DND-41 (cell line): ENCODE data around the gene NPTN.

ENCODE experiments used
- ATAC-seq: fragments of 200-7000 bp; cut with Tn5 transposase; 3 replicates; pipeline ENCODE4 v1.9.1; 2021; ENCODE audit warnings: low read depth; ENCODE audit not compliant: insufficient read depth
- DNase-seq: peaks from one replicate; pipeline ENCODE4 v3.0.0-alpha.2; 2020
- H2AFZ ChIP-seq: 2 replicates; pipeline ENCODE4 v1.6.0; 2012; ENCODE audit warnings: low read depth, low read length
- H3K27ac ChIP-seq: 2 replicates; pipeline ENCODE4 v1.5.1; 2012; ENCODE audit warnings: low read length, inconsistent platforms
- H3K27me3 ChIP-seq: fragments of 200-600 bp; sonication (generic); 2 replicates; pipeline ENCODE4 v1.6.0; 2012; ENCODE audit warnings: low read length, mild to moderate bottlenecking, inconsistent platforms; ENCODE audit not compliant: insufficient read depth, poor library complexity
- H3K36me3 ChIP-seq: 2 replicates; pipeline ENCODE4 v1.5.1; 2012; ENCODE audit warnings: low read length, inconsistent platforms; ENCODE audit not compliant: insufficient read depth
- H3K4me1 ChIP-seq: 2 replicates; pipeline ENCODE4 v1.5.1; 2012; ENCODE audit warnings: mild to moderate bottlenecking, low read length; ENCODE audit not compliant: insufficient read depth
- H3K4me2 ChIP-seq: 2 replicates; pipeline ENCODE4 v1.6.0; 2012; ENCODE audit warnings: mild to moderate bottlenecking, moderate library complexity, low read length, inconsistent platforms; ENCODE audit not compliant: insufficient read depth
- H3K4me3 ChIP-seq, 2 experiments: fragments of 200-600 bp in 1 of 2; shearing (Covaris generic) in 1 of 2; 2 replicates each; pipeline ENCODE4 v1.5.1; 2012 to 2016; ENCODE audit warnings: inconsistent platforms in 2 of 2, low read length in 2 of 2, mild to moderate bottlenecking in 2 of 2, low read depth in 1 of 2, moderate library complexity in 1 of 2
- H3K79me2 ChIP-seq: 2 replicates; pipeline ENCODE4 v1.6.0; 2012; ENCODE audit warnings: low read length, inconsistent platforms; ENCODE audit not compliant: insufficient read depth
- H3K9ac ChIP-seq: 2 replicates; pipeline ENCODE4 v1.6.0; 2012; ENCODE audit warnings: low read depth, mild to moderate bottlenecking, inconsistent platforms, low read length, moderate library complexity
- H3K9me3 ChIP-seq: 2 replicates; pipeline ENCODE4 v1.5.1; 2012; ENCODE audit warnings: low read length, moderate library complexity, mild to moderate bottlenecking, inconsistent platforms; ENCODE audit not compliant: insufficient read depth, severe bottlenecking
- H4K20me1 ChIP-seq: 2 replicates; pipeline ENCODE4 v1.6.0; 2012; ENCODE audit warnings: low read length; ENCODE audit not compliant: insufficient read depth
- EZH2 ChIP-seq: IDR thresholded peaks from 3 replicates; pipeline ENCODE4 v1.6.1; 2012; ENCODE audit warnings: borderline replicate concordance, low read depth, mild to moderate bottlenecking, moderate library complexity, low read length, inconsistent platforms; ENCODE audit not compliant: severe bottlenecking
- TF ChIP-seq, protein P1 (sequence below): IDR thresholded peaks from 2 replicates; pipeline ENCODE4 v1.5.1; 2012; ENCODE audit warnings: borderline replicate concordance, low read length, moderate library complexity, mild to moderate bottlenecking; ENCODE audit not compliant: poor library complexity, severe bottlenecking; ENCODE audit errors: extremely low read depth

NPTN gene

DNA sequence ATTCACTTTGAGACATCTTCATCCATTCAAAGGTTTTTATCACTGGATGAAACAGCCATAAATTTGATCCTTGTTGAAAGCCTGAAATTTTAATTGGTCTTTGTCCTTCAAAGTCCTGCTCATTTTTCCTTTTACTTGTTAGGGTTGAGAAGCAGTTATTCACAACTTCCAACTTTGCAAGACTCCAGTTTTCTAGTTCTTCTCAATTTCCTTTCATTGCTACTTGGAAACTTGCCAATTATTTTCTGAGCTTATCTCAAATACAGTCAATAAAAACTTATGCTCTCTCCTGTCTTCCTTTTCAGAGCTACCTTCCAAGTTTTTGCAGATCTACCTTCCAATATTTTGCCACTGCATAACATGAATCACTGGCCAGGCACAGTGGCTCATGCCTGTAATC, 27.3 kb upstream of the NPTN start:
- DNase-seq (no peak), ATAC-seq (no peak)
- Histone ChIP-seq H3K4me2 (no peak overlapping the region), H2AFZ (no peak overlapping the region), H3K27ac (no peak overlapping the region), H4K20me1 (no peaks in the 10 kb centered on the region), H3K4me1 (no peaks in the 10 kb centered on the region), H3K9me3 (no peaks in the 10 kb centered on the region), H3K9ac (no peak overlapping the region), H3K79me2 (no peaks in the 10 kb centered on the region), H3K36me3 (no peaks in the 10 kb centered on the region), H3K4me3 (no peak overlapping the region), H3K27me3 (no peaks in the 10 kb centered on the region)
- TF ChIP-seq, protein P1, sequence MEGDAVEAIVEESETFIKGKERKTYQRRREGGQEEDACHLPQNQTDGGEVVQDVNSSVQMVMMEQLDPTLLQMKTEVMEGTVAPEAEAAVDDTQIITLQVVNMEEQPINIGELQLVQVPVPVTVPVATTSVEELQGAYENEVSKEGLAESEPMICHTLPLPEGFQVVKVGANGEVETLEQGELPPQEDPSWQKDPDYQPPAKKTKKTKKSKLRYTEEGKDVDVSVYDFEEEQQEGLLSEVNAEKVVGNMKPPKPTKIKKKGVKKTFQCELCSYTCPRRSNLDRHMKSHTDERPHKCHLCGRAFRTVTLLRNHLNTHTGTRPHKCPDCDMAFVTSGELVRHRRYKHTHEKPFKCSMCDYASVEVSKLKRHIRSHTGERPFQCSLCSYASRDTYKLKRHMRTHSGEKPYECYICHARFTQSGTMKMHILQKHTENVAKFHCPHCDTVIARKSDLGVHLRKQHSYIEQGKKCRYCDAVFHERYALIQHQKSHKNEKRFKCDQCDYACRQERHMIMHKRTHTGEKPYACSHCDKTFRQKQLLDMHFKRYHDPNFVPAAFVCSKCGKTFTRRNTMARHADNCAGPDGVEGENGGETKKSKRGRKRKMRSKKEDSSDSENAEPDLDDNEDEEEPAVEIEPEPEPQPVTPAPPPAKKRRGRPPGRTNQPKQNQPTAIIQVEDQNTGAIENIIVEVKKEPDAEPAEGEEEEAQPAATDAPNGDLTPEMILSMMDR = no peak
- TF ChIP-seq EZH2 = no peak

DNA sequence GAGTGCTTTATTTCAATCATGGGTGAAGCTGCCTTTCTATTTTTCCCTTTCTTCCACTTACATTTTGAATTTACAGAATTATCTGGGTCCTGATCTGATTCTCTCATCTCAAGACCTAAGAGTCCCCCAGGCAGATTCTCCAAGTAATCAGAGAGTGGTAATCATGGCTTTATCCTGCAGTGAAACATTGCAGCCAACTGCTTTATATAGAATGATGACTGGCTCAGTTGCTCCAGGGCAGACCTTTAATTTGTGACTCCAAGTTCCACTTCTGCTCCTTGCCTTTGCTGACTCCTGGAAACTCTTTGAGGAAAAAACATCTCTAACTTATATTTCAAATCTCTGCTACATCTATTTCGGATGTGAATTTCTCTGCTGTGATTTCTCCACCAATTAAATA, 25.5 kb upstream of the NPTN start:
- DNase-seq = no peak
- Histone ChIP-seq H3K9me3 (no peaks in the 10 kb centered on the region), H3K27me3 (no peaks in the 10 kb centered on the region), H3K4me2 (no peak overlapping the region), H3K9ac (no peak overlapping the region), H3K36me3 (no peaks in the 10 kb centered on the region), H4K20me1 (no peaks in the 10 kb centered on the region), H3K79me2 (no peaks in the 10 kb centered on the region), H3K4me3 (no peak overlapping the region), H3K4me1 (no peaks in the 10 kb centered on the region), H2AFZ (no peak overlapping the region), H3K27ac (no peak overlapping the region)
- TF ChIP-seq, protein P1 = no peak
- no peak for TF ChIP-seq EZH2
- no peak for ATAC-seq

DNA sequence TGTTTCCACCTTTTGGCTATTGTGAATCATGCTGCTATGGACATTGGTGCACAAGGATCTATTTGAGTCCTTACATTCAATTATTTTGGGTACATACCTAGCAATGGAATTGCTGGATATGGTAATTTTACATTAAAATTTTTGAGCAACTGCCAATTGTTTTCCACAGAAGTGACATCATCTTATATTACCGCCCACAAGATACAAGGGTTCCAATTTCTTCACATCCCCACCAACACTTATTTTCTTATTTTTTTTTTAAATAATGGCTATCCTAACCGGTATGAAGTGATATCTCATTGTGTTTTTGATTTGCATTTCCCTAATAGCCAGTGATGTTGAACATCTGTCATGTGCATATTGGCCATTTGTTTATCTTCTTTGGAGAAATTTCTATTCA, 22.5 kb upstream of the NPTN start:
- Histone ChIP-seq H2AFZ (no peak overlapping the region), H3K9ac (no peak overlapping the region), H3K36me3 (no peaks in the 10 kb centered on the region), H3K4me3 (no peak overlapping the region), H3K27ac (no peak overlapping the region), H3K9me3 (no peaks in the 10 kb centered on the region), H3K27me3 (no peaks in the 10 kb centered on the region), H3K79me2 (no peaks in the 10 kb centered on the region), H4K20me1 (no peaks in the 10 kb centered on the region), H3K4me2 (no peak overlapping the region), H3K4me1 (no peaks in the 10 kb centered on the region)
- no peak for ATAC-seq
- TF ChIP-seq, protein P1 = no peak
- TF ChIP-seq EZH2 = no peak
- DNase-seq = no peak

DNA sequence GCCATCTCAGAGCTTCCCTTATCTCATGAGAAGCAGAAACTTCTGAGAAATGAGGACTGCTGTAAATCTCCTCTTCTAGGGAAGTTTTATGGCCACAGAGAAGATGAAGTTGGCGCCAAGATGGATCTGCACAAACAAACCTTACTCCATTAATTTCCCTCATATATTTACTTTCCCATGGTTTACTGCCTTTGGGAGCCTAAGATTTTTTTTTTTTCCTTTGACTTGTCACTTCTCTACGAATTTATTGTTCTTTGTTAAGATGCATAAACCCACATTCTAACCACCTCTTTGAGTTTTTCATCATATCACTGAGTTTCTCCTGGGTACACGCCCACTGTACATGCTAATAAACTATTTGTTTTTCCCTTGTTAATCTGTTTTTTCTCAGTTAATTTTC, 21.5 kb upstream of the NPTN start:
- Histone ChIP-seq H3K27me3 (no peaks in the 10 kb centered on the region), H3K9ac (no peak overlapping the region), H4K20me1 (no peaks in the 10 kb centered on the region), H3K4me3 (no peak overlapping the region), H3K27ac (no peak overlapping the region), H3K79me2 (no peaks in the 10 kb centered on the region), H2AFZ (no peak overlapping the region), H3K4me2 (no peak overlapping the region), H3K9me3 (no peaks in the 10 kb centered on the region), H3K4me1 (no peaks in the 10 kb centered on the region), H3K36me3 (no peaks in the 10 kb centered on the region)
- no peak for DNase-seq
- TF ChIP-seq, protein P1 = no peak
- no peak for TF ChIP-seq EZH2
- no peak for ATAC-seq
